ENCODE measurements around the gene RBBP5. TPM values are rescaled to one million over a fixed set of nuclear protein-coding genes. Genes with fewer than 3 reads are reported as not detected.

Gene RBBP5
- total and polyA plus RNA-seq, 7 donors, result 6.8 to 28.9 (median 12.3) TPM

- Histone ChIP-seq H3K36me3 (ENCODE audit: insufficient read depth in 1 of 2, low read depth in 1 of 2) (no peaks in the 10 kb centered on the region), H3K4me3 (no peak overlapping the region), H3K4me1 (no peaks in the 10 kb centered on the region), H3K9me3 (no peaks in the 10 kb centered on the region), H3K27me3 (ENCODE audit: insufficient read depth in 3 of 3, low read length in 2 of 3) (no peaks in the 10 kb centered on the region), H3K27ac (no peak overlapping the region)
- intact Hi-C loops (cut with DNase I), result loop anchor here in 1 of 2 donors (5.0 kb wide), 1 partner anchor 61 kb away; no protein-coding TSS in a partner anchor
- no peak for TF ChIP-seq CTCF (IDR thresholded peaks at IDR 0.05)
- WGBS, 3 donors, result 88 to 93% (median 91%) methylated on average over 19 of the region's 19 CpGs
- ATAC-seq (no peak), DNase-seq (peak in 1 of 2 donors; percentile 24)
Observed at GRCh38 chr1:205057808-205058575, 63.8 kb downstream of the RBBP5 start.

- no peaks in the 10 kb centered on the region for H3K27me3 ChIP-seq (ENCODE audit: insufficient read depth in 3 of 3, low read length in 2 of 3)
- ATAC-seq (no peak), DNase-seq (peak in 1 of 2 donors; percentile 29)
- no peak for TF ChIP-seq CTCF (IDR thresholded peaks at IDR 0.05)
- no peaks in the 10 kb centered on the region for H3K9me3 ChIP-seq
- no peaks in the 10 kb centered on the region for H3K4me1 ChIP-seq
- no peak overlapping the region for H3K27ac ChIP-seq
- no peak overlapping the region for H3K4me3 ChIP-seq
- intact Hi-C loops (cut with DNase I), result loop anchor here in 1 of 2 donors (5.0 kb wide), 1 partner anchor 60 kb away; no protein-coding TSS in a partner anchor
- no peaks in the 10 kb centered on the region for H3K36me3 ChIP-seq (ENCODE audit: insufficient read depth in 1 of 2, low read depth in 1 of 2)
- WGBS, 3 donors, result 93 to 98% (median 96%) methylated on average over 6 of the region's 6 CpGs
Observed at GRCh38 chr1:205056956-205057568, 64.7 kb downstream of the RBBP5 start.

- Histone ChIP-seq H3K9me3 (no peaks in the 10 kb centered on the region), H3K27ac (no peak overlapping the region), H3K4me1 (no peaks in the 10 kb centered on the region), H3K36me3 (ENCODE audit: insufficient read depth in 1 of 2, low read depth in 1 of 2) (no peaks in the 10 kb centered on the region), H3K4me3 (no peak overlapping the region), H3K27me3 (ENCODE audit: insufficient read depth in 3 of 3, low read length in 2 of 3) (no peaks in the 10 kb centered on the region)
- WGBS, 3 donors, result 70 to 77% (median 71%) methylated on average over 11 to 13 of the region's 13 CpGs
- TF ChIP-seq CTCF (IDR thresholded peaks at IDR 0.05), result no peak
- no peak for DNase-seq
- ATAC-seq, result no peak
- intact Hi-C loops (cut with DNase I), result loop anchor here in 1 of 2 donors (5.0 kb wide), 1 partner anchor 59 kb away; no protein-coding TSS in a partner anchor
Observed at GRCh38 chr1:205056188-205056611, 65.6 kb downstream of the RBBP5 start.

- WGBS, 3 donors, result 46 to 51% (median 46%) methylated on average over 5 to 7 of the region's 7 CpGs
- H3K4me3 ChIP-seq, result no peak overlapping the region
- H3K9me3 ChIP-seq, result no peaks in the 10 kb centered on the region
- intact Hi-C loops (cut with DNase I), result no loop called here
- H3K27me3 ChIP-seq (ENCODE audit: insufficient read depth in 3 of 3, low read length in 2 of 3), result no peaks in the 10 kb centered on the region
- no peaks in the 10 kb centered on the region for H3K36me3 ChIP-seq (ENCODE audit: insufficient read depth in 1 of 2, low read depth in 1 of 2)
- no peaks in the 10 kb centered on the region for H3K4me1 ChIP-seq
- no peak for TF ChIP-seq CTCF (IDR thresholded peaks at IDR 0.05)
- no peak for DNase-seq
- no peak for ATAC-seq
- H3K27ac ChIP-seq, result no peak overlapping the region
Observed at GRCh38 chr1:205054013-205054412, 67.8 kb downstream of the RBBP5 start.

All from psoas muscle (tissue), 8 donors.